ENCODE measurements around the gene RABGAP1L.

RABGAP1L gene

DNA sequence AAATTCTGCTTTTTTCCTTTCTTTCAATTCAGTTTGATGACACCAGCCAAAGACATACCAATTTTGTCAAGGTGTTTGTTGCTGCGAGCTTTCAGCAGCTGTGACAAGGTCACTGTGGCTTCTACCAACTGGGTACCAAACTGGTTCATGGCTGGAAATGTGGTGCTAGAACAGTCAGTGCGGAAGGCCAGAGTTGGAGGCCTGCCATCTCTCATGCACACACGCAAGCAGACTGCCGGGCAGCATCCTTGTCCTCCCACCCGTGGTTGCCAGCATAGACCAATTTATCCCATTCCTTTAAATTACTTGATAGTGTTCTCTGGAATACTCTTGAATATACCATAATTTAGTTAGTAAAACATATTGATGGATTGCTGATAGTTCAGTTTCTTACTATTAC, 208.6 kb downstream of the RABGAP1L start:
- H3K27ac ChIP-seq, result no peak overlapping the region

DNA sequence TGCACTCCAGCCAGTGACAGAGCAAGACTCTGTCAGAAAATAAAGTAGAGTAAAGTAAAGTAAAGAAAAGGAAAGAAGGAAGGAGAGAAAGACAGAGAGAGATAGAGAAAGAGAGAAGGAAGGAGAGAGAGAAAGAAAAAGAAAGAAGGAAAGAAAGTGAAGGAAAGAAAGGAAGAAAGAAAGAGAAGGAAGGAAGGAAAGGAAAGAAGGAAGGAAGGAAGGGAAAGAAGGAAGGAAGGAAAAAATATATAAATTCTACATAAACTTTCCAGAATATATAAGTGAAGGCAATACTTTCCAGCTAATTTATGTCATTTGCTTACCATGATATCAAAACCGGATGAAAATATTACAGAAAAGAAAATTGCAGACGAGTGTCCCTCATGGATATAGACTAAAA, 216.7 kb downstream of the RABGAP1L start:
- Histone ChIP-seq H3K9ac (no peak overlapping the region), H3K79me2 (no peaks in the 10 kb centered on the region), H3K4me2 (ENCODE audit: low read length) (no peak overlapping the region), H2AFZ (no peak overlapping the region), H3K4me3 (ENCODE audit: low read depth, low read length) (no peak overlapping the region), H3K9me3 (ENCODE audit: control insufficient read depth, low read length) (no peaks in the 10 kb centered on the region), H3K36me3 (ENCODE audit: control insufficient read depth, insufficient read depth, low read length) (no peaks in the 10 kb centered on the region), H3K27me3 (ENCODE audit: control insufficient read depth, insufficient read depth, low read length) (no peaks in the 10 kb centered on the region), H3K4me1 (no peaks in the 10 kb centered on the region), H3K27ac (no peak overlapping the region)
- TF ChIP-seq, protein P1, sequence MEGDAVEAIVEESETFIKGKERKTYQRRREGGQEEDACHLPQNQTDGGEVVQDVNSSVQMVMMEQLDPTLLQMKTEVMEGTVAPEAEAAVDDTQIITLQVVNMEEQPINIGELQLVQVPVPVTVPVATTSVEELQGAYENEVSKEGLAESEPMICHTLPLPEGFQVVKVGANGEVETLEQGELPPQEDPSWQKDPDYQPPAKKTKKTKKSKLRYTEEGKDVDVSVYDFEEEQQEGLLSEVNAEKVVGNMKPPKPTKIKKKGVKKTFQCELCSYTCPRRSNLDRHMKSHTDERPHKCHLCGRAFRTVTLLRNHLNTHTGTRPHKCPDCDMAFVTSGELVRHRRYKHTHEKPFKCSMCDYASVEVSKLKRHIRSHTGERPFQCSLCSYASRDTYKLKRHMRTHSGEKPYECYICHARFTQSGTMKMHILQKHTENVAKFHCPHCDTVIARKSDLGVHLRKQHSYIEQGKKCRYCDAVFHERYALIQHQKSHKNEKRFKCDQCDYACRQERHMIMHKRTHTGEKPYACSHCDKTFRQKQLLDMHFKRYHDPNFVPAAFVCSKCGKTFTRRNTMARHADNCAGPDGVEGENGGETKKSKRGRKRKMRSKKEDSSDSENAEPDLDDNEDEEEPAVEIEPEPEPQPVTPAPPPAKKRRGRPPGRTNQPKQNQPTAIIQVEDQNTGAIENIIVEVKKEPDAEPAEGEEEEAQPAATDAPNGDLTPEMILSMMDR (IDR thresholded peaks at IDR 0.05), result no peak

More for the DNA sequence above, 208.6 kb downstream of the RABGAP1L start:
- TF ChIP-seq, protein P1 (IDR thresholded peaks at IDR 0.05), result no peak
- Histone ChIP-seq H3K36me3 (ENCODE audit: control insufficient read depth, insufficient read depth, low read length) (no peaks in the 10 kb centered on the region), H3K4me3 (ENCODE audit: low read depth, low read length) (no peak overlapping the region), H2AFZ (no peak overlapping the region), H3K4me1 (no peaks in the 10 kb centered on the region), H3K4me2 (ENCODE audit: low read length) (no peak overlapping the region), H3K9me3 (ENCODE audit: control insufficient read depth, low read length) (no peaks in the 10 kb centered on the region), H3K9ac (no peak overlapping the region), H3K27me3 (ENCODE audit: control insufficient read depth, insufficient read depth, low read length) (no peaks in the 10 kb centered on the region), H3K79me2 (no peaks in the 10 kb centered on the region)

DNA sequence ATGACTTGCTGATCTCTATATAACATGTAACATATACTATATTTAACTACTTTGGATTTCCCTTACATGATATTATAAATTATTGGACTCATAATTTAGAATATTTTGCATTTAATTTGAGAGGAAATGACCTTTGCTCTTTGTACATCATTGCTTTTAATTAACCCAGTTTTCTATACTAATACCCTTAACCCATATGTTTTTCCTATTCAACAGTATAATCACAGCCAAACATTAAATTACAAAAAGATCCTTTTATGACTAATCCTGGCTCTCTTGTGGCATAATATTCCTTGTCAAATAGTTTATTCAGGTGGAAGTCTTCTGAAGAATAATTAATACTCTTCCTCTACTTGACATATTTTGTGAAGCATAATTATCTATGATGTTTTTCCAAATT, 232.4 kb downstream of the RABGAP1L start:
- Histone ChIP-seq H3K4me1 (no peaks in the 10 kb centered on the region), H3K79me2 (no peaks in the 10 kb centered on the region)
- TF ChIP-seq, protein P1 (IDR thresholded peaks at IDR 0.05), result no peak

DNA sequence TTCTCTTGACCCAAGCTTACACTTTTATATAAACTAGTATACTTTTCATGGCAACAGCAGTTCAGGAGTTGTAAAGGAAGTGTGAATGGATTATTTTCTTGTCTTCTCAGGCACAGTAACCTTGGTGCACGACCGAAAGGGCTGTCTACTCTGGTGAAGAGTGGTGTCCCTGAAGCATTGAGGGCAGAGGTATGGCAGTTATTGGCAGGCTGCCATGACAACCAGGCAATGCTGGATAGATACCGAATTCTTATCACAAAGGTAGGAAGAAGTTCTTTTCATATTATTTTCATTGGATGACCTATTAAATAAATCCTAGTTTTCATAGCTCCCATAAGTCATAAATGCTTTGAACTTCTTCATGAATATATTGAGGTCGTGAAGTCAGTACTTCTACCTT, 234.6 kb downstream of the RABGAP1L start:
- Histone ChIP-seq H3K9ac (no peak overlapping the region), H2AFZ (no peak overlapping the region), H3K36me3 (ENCODE audit: control insufficient read depth, insufficient read depth, low read length) (no peaks in the 10 kb centered on the region), H3K9me3 (ENCODE audit: control insufficient read depth, low read length) (no peaks in the 10 kb centered on the region), H3K4me3 (ENCODE audit: low read depth, low read length) (no peak overlapping the region), H3K4me2 (ENCODE audit: low read length) (no peak overlapping the region), H3K27ac (no peak overlapping the region), H3K79me2 (no peaks in the 10 kb centered on the region), H3K4me1 (no peaks in the 10 kb centered on the region), H3K27me3 (ENCODE audit: control insufficient read depth, insufficient read depth, low read length) (no peaks in the 10 kb centered on the region)
- TF ChIP-seq, protein P1 (IDR thresholded peaks at IDR 0.05), result no peak

More for the DNA sequence above, 232.4 kb downstream of the RABGAP1L start:
- Histone ChIP-seq H3K27me3 (ENCODE audit: control insufficient read depth, insufficient read depth, low read length) (no peaks in the 10 kb centered on the region), H3K4me3 (ENCODE audit: low read depth, low read length) (no peak overlapping the region), H3K27ac (no peak overlapping the region), H3K9me3 (ENCODE audit: control insufficient read depth, low read length) (no peaks in the 10 kb centered on the region), H3K4me2 (ENCODE audit: low read length) (no peak overlapping the region), H2AFZ (no peak overlapping the region), H3K9ac (no peak overlapping the region), H3K36me3 (ENCODE audit: control insufficient read depth, insufficient read depth, low read length) (no peaks in the 10 kb centered on the region)

DNA sequence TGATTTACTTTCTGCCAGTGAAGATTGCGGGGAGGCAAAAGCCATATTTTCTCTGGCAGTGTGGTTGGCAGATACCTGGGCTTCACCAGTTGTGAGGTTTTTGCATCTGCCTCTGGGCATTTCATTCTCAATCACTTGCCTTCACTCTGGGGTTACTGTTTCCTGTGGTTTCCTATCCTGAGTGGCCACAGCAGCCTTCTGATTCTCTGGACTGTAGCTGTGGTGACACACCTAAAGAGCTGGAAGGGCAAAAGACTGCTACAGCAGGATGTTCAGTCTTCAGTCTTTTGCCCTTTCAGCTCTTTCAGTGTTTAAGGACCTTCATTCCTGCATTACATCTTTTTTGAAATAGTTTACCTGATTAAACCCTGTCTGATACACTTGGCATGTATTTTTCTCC, 237.9 kb downstream of the RABGAP1L start:
- Histone ChIP-seq H3K27ac (no peak overlapping the region), H3K4me3 (ENCODE audit: low read depth, low read length) (no peak overlapping the region), H3K9me3 (ENCODE audit: control insufficient read depth, low read length) (no peaks in the 10 kb centered on the region), H3K79me2 (no peaks in the 10 kb centered on the region), H3K27me3 (ENCODE audit: control insufficient read depth, insufficient read depth, low read length) (no peaks in the 10 kb centered on the region), H3K9ac (no peak overlapping the region), H3K4me2 (ENCODE audit: low read length) (no peak overlapping the region), H3K36me3 (ENCODE audit: control insufficient read depth, insufficient read depth, low read length) (no peaks in the 10 kb centered on the region), H2AFZ (no peak overlapping the region), H3K4me1 (no peaks in the 10 kb centered on the region)
- TF ChIP-seq, protein P1 (IDR thresholded peaks at IDR 0.05), result no peak
